KG1 (cell line): Measurements from ENCODE around the gene PTPN13.
"Not testable (repeated sequence)": the region's sequence is repeated elsewhere in the genome, so short reads cannot be mapped to it uniquely, and the experiment has no call there.

Source experiments
- DNase-seq: peaks from one replicate; lab custom pipeline; 2025; lab: John Stamatoyannopoulos, UW

Gene PTPN13

GRCh38 chr4:86719149-86719548 lies 125.0 kb downstream of the PTPN13 start:
- not testable (repeated sequence) for DNase-seq

- no peak for DNase-seq
Measured at GRCh38 chr4:86720508-86721068, 126.5 kb downstream of the PTPN13 start.

GRCh38 chr4:86721412-86721811 lies 127.3 kb downstream of the PTPN13 start:
- no peak for DNase-seq

DNA sequence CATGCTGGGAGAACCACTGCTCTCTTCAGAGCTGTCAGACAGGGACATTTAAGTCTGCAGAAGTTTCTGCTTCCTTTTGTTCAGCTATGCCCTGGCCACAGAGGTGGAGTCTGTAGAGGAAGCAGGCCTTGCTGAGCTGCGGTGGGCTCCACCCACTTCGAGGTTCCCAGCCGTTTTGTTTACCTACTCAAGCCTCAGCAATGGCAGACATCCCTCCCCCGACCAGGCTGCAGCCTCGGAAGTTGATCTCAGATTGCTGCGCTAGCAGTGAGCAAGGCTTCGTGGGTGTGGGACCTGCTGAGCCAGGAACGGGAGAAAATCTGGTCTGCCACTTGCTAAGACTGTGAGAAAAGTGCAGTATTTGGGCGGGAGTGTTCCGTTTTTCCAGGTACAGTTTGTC lies 136.2 kb downstream of the PTPN13 start:
- DNase-seq: no peak

GRCh38 chr4:86737244-86737643 lies 143.1 kb downstream of the PTPN13 start:
- no peak for DNase-seq

DNA sequence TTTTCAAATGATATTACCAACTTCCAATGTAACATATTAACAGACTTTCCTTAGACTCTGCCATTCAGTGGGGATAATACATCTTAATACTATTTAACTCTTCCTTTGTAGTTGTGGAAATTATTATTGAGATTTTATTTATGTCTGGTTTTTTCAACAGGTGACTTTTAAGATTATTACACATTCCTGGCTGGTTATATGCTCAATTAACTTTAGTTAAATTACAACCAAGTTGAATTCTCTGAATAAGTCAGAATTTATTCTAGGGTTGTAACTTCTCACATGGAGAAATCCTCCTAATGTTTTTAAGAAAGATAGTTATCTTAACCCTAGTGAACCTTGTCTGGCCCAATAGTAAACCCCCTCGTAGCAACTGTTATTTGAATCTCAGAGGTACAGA lies 147.7 kb downstream of the PTPN13 start:
- no peak for DNase-seq

GRCh38 chr4:86744570-86744969 lies 150.5 kb downstream of the PTPN13 start:
- DNase-seq: no peak

DNA sequence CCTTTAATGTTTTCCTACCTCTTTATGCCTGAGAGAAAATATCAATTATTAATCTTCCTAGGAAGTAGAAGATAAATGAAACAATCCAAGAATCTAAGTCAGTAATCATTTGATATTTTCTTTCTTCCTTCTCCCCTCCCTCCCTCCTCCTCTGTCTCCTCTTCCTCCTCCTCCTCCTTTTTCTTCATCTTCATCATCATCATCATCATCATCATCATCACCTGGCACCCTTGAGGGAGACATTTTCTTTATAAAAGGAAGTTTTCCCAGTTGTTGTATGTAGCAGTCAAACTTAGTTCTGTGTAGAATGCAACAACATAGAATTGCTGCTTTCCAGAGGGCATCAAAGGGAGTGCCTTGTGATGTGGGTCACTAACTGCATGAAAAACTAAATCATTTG lies 155.0 kb downstream of the PTPN13 start:
- DNase-seq: no peak

- no peak for DNase-seq
Measured at GRCh38 chr4:86755388-86755787, 161.3 kb downstream of the PTPN13 start.

DNA sequence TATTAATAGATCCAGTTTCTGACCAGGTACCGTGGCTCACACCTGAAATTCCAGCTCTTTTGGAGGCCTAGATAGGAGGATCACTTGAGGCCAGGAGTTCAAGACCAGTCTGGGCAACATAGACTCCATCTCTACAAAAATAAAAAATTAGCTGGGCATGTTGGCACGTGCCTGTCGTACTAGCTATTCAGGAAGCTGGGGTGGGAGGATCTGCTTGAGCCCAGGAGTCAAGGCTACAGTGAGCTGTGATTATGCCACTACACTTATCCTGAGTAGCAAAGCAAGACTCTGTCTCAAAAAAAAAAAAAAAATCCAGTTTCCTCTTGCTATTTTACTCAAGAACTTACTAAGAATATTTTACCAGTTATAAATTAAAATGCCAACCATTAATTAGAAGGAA lies 163.4 kb downstream of the PTPN13 start:
- DNase-seq: no peak

DNA sequence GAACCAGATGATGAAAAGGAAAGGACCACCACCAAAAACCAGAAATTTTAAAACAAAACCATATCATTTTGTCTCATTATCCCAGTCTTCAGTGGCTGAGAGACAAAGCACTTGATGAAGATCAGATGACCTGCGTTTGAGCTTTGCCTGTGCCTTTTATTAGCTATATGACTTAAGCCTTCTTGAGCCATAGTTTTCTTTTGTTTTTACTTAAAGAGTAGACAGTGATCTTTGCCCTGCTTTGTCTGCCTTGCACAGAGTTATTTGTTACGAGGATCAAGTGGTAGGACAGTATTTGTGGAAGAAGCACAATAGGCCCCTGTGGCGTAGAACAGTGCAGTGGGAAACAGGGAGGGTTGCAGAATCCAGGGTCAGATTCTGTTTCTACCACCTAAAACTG lies 165.2 kb downstream of the PTPN13 start:
- no peak for DNase-seq

DNA sequence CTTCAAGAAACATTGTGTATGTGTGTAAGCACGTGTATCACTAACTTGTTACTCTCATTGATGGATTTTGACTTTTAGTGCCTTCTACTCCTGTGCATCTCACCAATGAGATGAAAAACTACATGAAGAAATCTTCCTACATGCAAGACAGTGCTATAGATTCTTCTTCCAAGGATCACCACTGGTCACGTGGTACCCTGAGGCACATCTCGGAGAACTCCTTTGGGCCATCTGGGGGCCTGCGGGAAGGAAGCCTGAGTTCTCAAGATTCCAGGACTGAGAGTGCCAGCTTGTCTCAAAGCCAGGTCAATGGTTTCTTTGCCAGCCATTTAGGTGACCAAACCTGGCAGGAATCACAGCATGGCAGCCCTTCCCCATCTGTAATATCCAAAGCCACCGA lies 168.5 kb downstream of the PTPN13 start:
- DNase-seq: no peak

DNA sequence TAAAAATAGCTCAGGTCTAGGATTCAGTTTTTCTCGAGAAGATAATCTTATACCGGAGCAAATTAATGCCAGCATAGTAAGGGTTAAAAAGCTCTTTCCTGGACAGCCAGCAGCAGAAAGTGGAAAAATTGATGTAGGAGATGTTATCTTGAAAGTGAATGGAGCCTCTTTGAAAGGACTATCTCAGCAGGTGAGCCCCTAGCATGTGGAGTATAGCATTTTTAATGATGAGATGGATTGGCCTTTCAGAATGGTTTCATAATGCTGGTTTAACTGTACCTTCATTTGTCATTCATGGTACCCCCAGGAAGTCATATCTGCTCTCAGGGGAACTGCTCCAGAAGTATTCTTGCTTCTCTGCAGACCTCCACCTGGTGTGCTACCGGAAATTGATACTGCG lies 175.7 kb downstream of the PTPN13 start:
- no peak for DNase-seq

- no peak for DNase-seq
Measured at GRCh38 chr4:86771141-86771540, 177.0 kb downstream of the PTPN13 start.

- DNase-seq: no peak
Measured at GRCh38 chr4:86775061-86775460, 180.9 kb downstream of the PTPN13 start.

DNA sequence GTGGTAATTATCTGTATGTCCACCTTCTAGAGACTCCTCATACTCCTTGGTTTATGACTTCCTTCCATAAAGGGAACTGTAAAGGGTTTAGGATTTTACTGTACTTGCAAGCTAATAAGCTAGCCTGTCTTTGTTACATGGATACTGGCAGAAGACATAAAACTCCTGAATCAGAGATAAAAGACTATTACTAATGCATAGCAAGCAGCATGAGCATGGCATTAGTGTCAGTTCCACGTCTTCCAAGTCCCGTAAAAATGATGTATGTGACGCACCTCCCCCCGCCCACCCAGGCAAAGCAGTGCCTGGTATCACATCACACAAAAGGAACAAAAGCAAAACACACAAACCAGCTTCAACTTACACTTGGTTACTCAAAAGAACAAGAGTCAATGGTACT lies 184.1 kb downstream of the PTPN13 start:
- DNase-seq: no peak

DNA sequence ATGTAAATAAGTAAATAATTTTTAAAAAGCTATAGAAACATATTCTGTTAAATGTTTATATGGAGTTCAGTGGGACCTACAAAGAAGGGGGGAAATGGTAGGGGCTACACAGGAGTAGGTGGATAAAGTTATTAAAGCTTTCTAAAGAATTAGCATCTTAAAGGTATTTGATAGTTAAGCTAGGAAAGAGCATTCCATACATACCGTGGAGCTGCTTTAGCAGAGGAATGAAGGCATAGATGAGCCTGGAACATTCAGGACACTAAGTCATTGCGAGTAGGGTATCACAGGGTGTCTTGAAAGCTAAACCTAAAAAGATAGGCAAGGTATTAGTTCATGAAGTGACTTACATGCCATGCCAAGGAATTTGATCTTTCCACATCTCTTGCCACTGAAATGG lies 194.7 kb downstream of the PTPN13 start:
- no peak for DNase-seq

DNA sequence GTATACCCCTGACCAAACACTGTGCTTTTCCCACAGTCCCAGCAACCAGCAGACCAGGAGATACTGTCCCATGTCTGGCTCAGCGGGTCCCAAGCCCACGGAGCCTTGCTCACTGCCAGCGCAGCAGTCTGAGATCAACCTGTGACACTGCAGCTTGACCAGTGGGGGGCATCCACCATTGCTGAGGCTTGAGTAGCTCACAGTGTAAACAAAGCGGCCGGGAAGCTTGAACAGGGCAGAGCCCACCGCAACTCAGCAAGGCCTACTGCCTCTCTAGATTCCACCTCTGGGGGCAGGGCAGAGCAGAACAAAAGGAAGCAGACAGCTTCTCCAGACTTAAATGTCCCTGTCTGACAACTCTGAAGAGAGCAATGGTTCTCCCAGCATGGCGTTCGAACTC lies 197.0 kb downstream of the PTPN13 start:
- DNase-seq: no peak

- DNase-seq: no peak
Measured at GRCh38 chr4:86809809-86810208, 215.7 kb downstream of the PTPN13 start.

- DNase-seq: no peak
Measured at GRCh38 chr4:86810847-86811246, 216.7 kb downstream of the PTPN13 start.

GRCh38 chr4:86815653-86816052 lies 221.5 kb downstream of the PTPN13 start:
- no peak for DNase-seq

GRCh38 chr4:86816501-86817273 lies 222.6 kb downstream of the PTPN13 start:
- no peak for DNase-seq

GRCh38 chr4:86818211-86818610 lies 224.1 kb downstream of the PTPN13 start:
- no peak for DNase-seq

DNA sequence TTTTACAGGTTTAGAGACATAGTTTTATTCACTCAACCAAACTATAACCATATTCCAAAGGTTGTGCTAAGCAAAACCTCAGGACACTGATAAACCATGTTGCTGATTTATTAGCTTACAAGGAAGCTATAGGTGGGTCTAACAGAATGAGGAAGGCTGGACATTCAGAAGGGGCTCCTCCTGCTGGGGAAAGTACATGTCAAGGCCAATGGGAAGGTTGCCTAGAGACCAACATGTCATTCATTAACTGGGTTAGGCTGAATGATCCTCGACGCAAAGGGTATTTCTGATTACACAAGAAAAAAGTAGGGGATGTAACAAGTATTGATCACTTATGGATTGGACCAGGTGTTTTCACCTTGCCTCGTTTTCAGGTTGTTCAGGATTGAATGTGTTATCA lies 224.7 kb downstream of the PTPN13 start:
- no peak for DNase-seq
